Measurements from ENCODE around the gene DEDD2. TPM values are rescaled to one million over a fixed set of nuclear protein-coding genes. Genes with fewer than 3 reads are reported as not detected.

The DEDD2 gene
- total and polyA plus RNA-seq, 10 of the 15 experiments (the other 5 are each of a cell fraction or from before 2014, with no cell fraction given), result 2.5 to 24.7 (median 17.6) TPM

GRCh38 chr19:42201489-42202289, 15.8 kb downstream of the DEDD2 start (continued):
- TF ChIP-seq, protein P1, sequence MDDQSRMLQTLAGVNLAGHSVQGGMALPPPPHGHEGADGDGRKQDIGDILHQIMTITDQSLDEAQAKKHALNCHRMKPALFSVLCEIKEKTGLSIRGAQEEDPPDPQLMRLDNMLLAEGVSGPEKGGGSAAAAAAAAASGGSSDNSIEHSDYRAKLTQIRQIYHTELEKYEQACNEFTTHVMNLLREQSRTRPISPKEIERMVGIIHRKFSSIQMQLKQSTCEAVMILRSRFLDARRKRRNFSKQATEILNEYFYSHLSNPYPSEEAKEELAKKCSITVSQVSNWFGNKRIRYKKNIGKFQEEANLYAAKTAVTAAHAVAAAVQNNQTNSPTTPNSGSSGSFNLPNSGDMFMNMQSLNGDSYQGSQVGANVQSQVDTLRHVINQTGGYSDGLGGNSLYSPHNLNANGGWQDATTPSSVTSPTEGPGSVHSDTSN (IDR thresholded peaks at IDR 0.05; ENCODE audit: insufficient replicate concordance, low read depth, low read length), result peak; percentile 7
- TF ChIP-seq YBX1 (IDR thresholded peaks at IDR 0.05) (no peak), SMARCA5 (IDR thresholded peaks at IDR 0.05) (peak; percentile 91), EZH2 (IDR thresholded peaks at IDR 0.05; ENCODE audit: borderline replicate concordance, control insufficient read depth, low read depth, low read length) (no peak), ZNF274 (IDR thresholded peaks at IDR 0.05; ENCODE audit: insufficient read depth, insufficient read length) (no peak), HDAC2 (IDR thresholded peaks at IDR 0.05) (no peak), NFXL1 (IDR thresholded peaks at IDR 0.05; ENCODE audit: borderline replicate concordance) (no peak), MEF2A (IDR thresholded peaks at IDR 0.05; ENCODE audit: insufficient read depth, low read depth, low read length) (no peak), BCL11A (IDR thresholded peaks at IDR 0.05; ENCODE audit: low read depth, low read length) (no peak), POLR2AphosphoS5 (IDR thresholded peaks at IDR 0.05; ENCODE audit: low read length) (peak; percentile 77), ZNF687 (IDR thresholded peaks at IDR 0.05) (peak; percentile 64; the same call in 1 of the 2 replicates), IKZF1 (conservative IDR thresholded peaks at IDR 0.05) (peak; percentile 90), MTA3 (IDR thresholded peaks at IDR 0.05; ENCODE audit: borderline replicate concordance, low read length) (peak; percentile 26; the same call in 1 of the 2 replicates), NR2F1 (conservative IDR thresholded peaks at IDR 0.05) (0 out of 2 replicates have a peak, but pooled peaks have one; percentile 12), CREM (IDR thresholded peaks at IDR 0.05; ENCODE audit: low read depth) (0 out of 2 replicates have a peak, but pooled peaks have one; percentile 50), HDGF (IDR thresholded peaks at IDR 0.05) (peak; percentile 80; the same call in 1 of the 2 replicates), EGR1 (IDR thresholded peaks at IDR 0.05; ENCODE audit: borderline replicate concordance in 1 of 2, low read depth in 2 of 2, low read length in 2 of 2) (no peak), ZNF207 (IDR thresholded peaks at IDR 0.05; ENCODE audit: borderline replicate concordance) (no peak)
- TF ChIP-seq, protein P2, sequence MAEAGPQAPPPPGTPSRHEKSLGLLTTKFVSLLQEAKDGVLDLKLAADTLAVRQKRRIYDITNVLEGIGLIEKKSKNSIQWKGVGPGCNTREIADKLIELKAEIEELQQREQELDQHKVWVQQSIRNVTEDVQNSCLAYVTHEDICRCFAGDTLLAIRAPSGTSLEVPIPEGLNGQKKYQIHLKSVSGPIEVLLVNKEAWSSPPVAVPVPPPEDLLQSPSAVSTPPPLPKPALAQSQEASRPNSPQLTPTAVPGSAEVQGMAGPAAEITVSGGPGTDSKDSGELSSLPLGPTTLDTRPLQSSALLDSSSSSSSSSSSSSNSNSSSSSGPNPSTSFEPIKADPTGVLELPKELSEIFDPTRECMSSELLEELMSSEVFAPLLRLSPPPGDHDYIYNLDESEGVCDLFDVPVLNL (IDR thresholded peaks at IDR 0.05; ENCODE audit: low read depth, low read length), result no peak
- TF ChIP-seq, protein P3, sequence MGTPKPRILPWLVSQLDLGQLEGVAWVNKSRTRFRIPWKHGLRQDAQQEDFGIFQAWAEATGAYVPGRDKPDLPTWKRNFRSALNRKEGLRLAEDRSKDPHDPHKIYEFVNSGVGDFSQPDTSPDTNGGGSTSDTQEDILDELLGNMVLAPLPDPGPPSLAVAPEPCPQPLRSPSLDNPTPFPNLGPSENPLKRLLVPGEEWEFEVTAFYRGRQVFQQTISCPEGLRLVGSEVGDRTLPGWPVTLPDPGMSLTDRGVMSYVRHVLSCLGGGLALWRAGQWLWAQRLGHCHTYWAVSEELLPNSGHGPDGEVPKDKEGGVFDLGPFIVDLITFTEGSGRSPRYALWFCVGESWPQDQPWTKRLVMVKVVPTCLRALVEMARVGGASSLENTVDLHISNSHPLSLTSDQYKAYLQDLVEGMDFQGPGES (IDR thresholded peaks at IDR 0.05), result no peak
- TF ChIP-seq, protein P4, sequence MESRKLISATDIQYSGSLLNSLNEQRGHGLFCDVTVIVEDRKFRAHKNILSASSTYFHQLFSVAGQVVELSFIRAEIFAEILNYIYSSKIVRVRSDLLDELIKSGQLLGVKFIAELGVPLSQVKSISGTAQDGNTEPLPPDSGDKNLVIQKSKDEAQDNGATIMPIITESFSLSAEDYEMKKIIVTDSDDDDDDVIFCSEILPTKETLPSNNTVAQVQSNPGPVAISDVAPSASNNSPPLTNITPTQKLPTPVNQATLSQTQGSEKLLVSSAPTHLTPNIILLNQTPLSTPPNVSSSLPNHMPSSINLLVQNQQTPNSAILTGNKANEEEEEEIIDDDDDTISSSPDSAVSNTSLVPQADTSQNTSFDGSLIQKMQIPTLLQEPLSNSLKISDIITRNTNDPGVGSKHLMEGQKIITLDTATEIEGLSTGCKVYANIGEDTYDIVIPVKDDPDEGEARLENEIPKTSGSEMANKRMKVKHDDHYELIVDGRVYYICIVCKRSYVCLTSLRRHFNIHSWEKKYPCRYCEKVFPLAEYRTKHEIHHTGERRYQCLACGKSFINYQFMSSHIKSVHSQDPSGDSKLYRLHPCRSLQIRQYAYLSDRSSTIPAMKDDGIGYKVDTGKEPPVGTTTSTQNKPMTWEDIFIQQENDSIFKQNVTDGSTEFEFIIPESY (IDR thresholded peaks at IDR 0.05), result no peak

All from GM12878 (cell line).